H54 (cell line): ENCODE results near the gene TPT1.
"Not testable (repeated sequence)": the region's sequence is repeated elsewhere in the genome, so short reads cannot be mapped to it uniquely, and the experiment has no call there.

Experiments used
- DNase-seq: peaks from one replicate; pipeline ENCODE4 v3.0.0; 2011; ENCODE audit warnings: low spot score, mixed read lengths; ENCODE audit not compliant: insufficient read length
- FAIRE-seq: peaks from 3 replicates; lab custom pipeline; 2011; peaks lifted over from hg19 to GRCh38; lab: Jason Lieb, UNC
- POLR2A ChIP-seq: IDR thresholded peaks from 2 replicates; pipeline ENCODE4 v1.6.1; 2011; ENCODE audit warnings: low read depth, mild to moderate bottlenecking, low read length

The TPT1 gene

DNA sequence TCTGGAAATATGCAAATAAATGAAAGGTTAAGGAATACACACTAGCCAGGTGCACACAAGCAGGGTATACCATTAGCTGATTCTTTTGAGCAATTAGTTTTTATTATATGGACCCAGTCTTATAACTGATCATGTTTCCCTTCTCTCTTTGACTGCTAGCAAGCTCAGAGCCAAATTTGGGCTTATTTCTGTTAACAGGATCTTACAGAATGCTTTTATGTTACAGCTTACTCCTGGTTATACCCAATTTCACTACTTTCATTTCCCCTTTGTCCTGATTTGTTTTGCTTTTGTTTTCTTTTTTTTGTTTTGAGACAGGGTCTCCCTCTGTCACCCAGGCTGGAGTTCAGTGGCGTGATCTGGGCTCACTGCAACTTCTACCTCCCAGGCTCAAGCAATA, 12.9 kb upstream of the TPT1 start:
- FAIRE-seq (no peak), DNase-seq (no peak)
- TF ChIP-seq POLR2A = no peak

DNA sequence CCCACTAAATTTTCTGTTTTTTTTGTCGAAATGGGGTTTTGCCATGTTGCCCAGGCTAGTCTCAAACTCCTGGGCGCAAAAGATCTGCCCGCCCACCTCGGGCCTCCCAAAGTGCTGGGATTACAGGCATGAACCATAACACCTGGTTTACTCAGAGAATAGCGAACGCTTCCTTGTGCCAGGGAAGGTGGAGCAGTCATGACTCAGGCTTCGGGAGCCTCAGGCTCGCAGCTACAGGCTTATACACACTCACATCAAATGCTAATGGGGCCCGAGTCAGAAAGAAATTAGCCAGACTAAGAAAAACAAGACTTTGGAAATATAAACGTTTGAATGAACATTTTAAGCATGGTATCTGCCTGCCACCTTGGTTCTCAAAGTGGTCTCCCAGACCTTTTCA, 11.0 kb upstream of the TPT1 start:
- TF ChIP-seq POLR2A = no peak
- FAIRE-seq (no peak), DNase-seq (no peak)

DNA sequence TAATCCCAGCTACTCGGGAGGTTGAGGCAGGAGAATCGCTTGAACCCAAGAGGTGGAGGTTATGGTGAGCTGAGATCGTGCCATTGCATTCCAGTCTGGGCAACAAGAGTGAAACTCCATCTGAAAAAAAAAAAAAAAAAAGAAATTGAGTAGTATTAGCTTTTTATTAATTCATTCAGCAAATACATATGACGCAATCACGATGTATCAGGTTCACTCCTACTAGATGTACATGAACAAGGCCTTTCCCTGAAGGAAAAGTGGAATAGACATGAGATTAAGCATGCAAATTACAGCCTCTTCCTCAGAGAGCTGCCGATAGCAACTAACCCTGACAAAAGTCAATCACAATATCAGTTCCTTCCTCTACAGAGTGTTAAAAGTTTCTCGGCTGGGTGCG, 9.2 kb upstream of the TPT1 start:
- TF ChIP-seq POLR2A = no peak
- FAIRE-seq = no peak
- DNase-seq = no peak

DNA sequence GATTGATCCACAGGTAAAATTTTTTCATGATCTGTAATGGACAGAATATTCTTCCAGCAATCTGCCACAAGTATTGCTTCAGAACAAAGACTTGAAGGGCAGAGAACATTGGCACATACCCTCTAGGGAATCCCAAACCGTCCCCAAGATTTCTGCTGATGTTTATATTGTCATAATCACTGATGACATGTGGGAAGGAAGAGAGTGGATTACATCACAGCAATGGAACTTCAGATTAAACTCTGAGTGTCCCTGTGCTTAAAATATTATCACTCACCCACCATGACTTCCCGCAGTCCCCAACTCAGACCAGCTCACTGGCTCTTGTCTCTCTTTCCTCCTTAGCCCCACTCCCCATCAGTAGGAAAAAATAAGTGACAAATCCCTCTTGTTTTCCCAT, 8.5 kb upstream of the TPT1 start:
- no peak for TF ChIP-seq POLR2A
- FAIRE-seq = no peak
- no peak for DNase-seq

DNA sequence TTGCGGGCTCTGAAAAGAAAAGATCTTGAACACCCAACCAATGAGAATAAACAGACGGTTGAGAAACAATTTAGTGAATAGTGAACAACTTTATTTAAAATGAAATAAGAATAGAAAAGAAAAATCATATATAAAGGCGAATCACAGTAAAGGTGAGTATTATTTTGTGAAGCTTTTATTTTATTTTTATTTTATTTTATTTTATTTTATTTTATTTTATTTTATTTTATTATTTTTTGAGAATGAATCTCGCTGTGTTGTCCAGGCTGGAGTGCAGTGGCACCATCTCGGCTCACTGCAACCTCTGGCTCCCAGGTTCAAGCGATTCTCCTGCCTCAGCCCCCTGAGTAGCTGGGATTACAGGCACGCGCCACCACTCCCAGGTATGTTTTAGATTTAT, 3.1 kb upstream of the TPT1 start:
- FAIRE-seq, DNase-seq: not testable (repeated sequence)

DNA sequence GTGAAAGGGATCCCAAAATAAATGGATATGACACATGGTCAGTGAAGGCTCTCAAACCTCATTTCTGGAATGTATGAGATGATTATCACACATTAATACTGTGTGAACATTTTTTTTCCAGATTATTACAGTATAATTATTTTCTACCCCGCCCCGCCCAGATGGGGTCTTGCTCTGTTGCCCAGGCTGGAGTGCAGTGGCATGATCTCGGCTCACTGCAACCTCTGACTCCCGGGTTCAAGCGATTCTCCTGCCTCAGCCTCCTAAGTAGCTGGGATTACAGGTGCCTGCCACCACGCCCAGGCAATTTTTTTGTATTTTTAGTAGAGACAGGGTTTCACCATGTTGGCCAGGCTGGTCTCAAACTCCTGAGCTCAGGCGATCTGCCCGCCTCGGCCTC, 2.1 kb upstream of the TPT1 start:
- DNase-seq, FAIRE-seq: not testable (repeated sequence)

DNA sequence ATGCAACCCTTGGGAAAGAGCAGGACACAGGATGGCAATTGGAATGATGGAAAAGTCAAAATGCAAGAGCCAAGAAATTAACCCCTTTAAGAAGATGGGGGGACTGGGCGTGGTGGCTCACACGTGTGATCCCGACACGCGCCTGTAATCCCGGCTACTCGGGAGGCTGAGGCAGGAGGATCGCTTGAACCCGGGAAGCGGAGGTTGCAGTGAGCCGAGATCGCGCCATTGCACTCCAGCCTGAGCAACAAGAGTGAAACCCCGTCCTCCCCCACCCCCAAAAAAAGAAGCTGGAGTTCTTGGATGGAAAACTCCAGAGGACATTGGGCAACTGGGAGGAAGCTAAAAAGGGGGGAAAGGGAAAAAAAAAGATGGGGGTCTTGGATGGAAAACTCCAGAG, 1.7 kb upstream of the TPT1 start:
- DNase-seq, FAIRE-seq: not testable (repeated sequence)

DNA sequence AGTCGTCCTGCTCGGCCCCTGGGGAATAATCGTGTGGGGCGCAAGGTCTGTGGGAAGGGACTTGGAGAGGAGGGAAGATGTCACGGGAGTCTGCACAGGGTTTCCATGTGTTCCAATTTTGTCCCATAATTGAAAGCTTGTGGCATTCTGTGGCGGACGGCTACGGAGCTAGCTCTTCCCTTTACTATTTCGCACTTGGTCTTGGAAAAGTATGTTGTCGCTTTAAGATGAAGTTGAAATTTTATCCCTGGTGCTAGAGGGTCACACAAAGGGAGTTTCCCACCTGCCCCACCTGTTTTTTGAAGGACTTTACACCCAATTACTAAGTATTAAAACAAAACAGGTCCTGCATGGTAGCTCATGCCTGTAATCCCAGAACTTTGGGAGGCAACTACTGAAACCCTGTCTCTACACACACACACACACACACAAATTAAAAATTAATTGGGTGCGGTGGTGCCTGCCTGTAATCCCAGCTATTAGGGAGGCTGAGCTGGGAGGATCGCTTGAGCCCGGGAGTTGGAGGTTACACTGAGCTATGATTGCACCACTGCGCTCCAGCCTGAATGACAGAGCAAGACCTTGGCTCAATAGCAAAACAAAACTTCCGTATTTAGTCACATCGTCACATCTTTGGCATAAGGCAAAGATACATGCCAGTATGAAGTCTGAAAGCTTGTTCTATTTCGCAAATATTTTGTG, 967 bp upstream of the TPT1 start:
- DNase-seq (peak; percentile 5), FAIRE-seq (no peak)
- no peak for TF ChIP-seq POLR2A

DNA sequence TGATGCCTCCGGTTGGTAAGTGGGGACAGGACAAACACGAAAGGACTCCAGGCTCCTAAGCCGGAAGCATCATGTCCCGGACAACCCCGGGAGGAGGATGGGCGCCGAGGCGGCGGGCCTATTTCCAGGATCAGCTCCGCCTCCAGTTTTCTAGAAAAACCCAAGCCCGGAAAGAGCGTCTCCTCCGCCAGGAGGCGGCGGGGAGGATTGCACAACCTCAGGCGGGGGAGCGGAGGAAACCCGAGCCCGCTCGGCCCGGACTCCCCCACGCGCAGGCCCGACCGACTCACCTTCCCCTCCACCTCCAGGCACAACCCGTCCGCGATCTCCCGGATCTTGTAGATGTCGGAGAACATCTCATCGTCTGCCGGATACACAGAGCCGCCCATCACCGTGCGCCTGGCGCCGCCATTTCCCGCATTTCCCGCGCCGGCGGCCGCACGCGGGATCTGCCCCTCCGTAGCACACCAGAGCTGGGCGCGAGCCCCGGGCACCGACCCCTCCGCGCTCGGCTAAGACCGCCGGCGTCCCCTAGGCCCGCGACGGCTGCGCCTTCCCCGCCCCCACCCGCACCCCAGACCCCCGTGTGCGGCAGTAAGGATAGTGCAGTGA, 455 bp downstream of the TPT1 start:
- peak; percentile 15 for DNase-seq
- peak; percentile 44 for TF ChIP-seq POLR2A
- FAIRE-seq = no peak

DNA sequence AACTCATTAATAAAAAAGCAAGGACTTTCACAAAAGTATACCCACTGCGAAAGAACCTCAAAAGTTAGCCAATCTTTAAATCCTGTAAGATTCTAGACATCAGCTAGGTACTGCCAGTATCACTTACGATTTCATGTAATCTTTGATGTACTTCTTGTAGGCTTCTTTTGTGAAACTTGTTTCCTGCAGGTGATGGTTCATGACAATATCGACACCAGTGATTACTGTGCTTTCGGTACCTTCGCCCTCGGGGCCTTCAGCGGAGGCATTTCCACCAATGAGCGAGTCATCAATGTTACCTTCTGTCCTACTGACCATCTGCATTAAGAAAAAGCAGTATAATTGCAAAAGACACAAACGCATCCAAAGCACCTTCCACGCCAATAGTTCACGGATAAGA, 1.1 kb downstream of the TPT1 start:
- TF ChIP-seq POLR2A = no peak
- no peak for DNase-seq
- FAIRE-seq = no peak

DNA sequence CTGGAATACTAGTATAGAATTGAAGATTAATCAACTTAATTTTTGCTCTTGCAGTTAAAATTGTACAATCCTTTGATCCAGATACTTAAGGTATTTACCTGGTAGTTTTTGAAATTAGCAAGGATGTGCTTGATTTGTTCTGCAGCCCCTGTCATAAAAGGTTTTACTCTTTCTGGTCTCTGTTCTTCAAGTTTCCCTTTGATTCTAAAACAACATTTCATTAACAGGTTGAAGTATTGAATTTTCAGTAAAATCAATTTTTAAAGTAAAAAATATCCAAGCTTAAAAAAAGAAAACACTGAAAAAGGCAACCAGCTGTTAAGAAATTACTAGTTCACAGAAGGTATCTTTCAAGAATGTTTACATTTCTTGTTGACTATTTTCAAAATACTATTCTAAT, 1.6 kb downstream of the TPT1 start:
- DNase-seq (no peak), FAIRE-seq (no peak)
- TF ChIP-seq POLR2A = no peak

DNA sequence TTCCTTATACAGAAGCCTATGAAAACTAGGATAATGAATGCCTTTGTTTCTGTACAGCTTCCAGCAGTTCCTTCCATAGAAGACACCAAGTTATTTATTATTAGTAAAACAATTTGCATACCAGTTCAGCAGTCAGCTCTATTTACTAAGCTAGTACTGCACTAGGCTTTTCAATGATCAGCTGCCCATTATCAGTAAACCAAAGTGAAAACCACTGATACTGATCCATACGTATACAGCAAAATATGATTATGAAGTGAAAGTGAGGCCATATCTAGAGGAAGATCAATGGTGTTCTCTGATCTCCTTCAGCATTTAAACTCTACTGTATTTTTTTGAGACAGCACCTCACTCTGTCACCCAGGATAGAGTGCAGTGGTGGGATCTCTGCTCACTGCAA, 3.2 kb downstream of the TPT1 start:
- TF ChIP-seq POLR2A = no peak
- no peak for FAIRE-seq
- DNase-seq = no peak

DNA sequence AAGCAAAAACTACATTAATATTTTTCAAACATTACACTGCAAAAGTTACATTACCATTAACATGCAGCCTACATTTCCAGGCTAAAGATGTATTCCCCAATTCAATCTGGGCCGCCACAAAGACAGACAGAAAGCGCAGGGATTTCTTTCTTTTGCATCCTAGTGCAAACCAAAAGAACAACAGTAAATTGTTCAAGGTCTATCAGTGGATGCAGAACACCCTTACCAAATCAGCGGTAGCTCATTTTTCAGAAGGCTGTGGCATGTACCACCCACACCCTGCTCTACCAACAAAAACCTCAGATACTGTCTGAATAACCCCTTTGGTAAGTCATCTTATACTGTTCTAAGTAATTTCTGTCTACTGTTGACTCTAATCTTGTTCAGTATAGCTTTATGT, 3.6 kb downstream of the TPT1 start:
- no peak for FAIRE-seq
- TF ChIP-seq POLR2A = no peak
- DNase-seq = no peak

DNA sequence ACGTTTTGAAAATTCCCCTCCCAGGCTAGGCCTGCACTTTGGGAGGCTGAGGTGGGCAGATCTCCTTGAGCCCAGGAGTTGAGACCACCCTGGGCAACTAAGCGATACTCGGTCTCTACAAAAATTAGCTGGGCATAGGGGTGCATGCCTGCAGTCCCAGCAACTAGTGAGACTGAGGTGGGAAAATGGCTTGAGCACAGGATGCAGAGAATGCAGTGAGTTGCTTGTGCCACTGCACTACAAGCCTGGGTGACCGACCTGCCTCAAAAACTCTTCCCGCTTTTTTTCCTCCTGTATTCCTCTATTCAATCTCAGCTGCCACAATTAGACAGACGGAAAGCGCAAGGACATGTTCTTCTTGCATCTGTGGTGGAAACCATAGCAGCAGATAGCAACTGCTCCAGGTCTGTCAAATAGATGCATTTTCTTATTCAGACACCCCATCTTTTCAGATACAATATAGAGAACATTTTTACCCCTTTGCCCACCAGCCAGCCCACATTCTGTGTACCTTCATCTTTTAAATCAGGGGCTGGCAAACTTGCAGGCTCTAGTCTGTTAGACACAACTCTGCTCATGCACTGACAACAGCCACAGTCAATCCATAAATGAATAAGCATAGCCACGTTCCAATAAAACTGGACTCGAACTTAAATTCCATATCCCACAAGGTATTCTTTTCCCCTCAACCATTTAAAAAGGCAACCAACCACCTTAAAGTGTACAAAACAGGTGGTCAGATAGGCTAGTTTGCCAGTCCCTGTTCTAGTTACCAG, 4.8 kb downstream of the TPT1 start:
- no peak for DNase-seq
- no peak for TF ChIP-seq POLR2A
- FAIRE-seq = no peak
